Sigmoid colon (tissue), 7 donors: ENCODE data around the gene NUCKS1. TPM values are rescaled to one million over a fixed set of nuclear protein-coding genes. Genes with fewer than 3 reads are reported as not detected.

Source experiments
- DNase-seq: peaks from one replicate; pipeline ENCODE4 v3.0.0-alpha.2; 2019
- H3K27ac ChIP-seq, 4 donors: fragments of 200-600 bp; sonication (generic); one replicate each; pipeline ENCODE4 v1.5.1; 2016 to 2019; ENCODE audit warnings: mild to moderate bottlenecking in 1 of 4
- H3K27me3 ChIP-seq, 3 donors: fragments of 200-600 bp; sonication (generic); one replicate each; pipeline ENCODE4 v1.5.1; 2019; ENCODE audit warnings: mild to moderate bottlenecking in 1 of 3
- H3K36me3 ChIP-seq, 4 donors: fragments of 200-600 bp; sonication (generic); one replicate each; pipeline ENCODE4 v1.5.1; 2016 to 2019
- H3K4me1 ChIP-seq, 4 donors: fragments of 200-600 bp; sonication (generic); one replicate each; pipeline ENCODE4 v1.5.1; 2017 to 2019
- H3K4me3 ChIP-seq, 4 donors: fragments of 200-600 bp; sonication (generic); one replicate each; pipeline ENCODE4 v1.5.1; 2017 to 2019; ENCODE audit warnings: mild to moderate bottlenecking in 2 of 4, moderate library complexity in 1 of 4
- H3K9me3 ChIP-seq, 4 donors: fragments of 200-600 bp in 3 of 4; sonication (generic) in 3 of 4; one replicate each; pipeline versions ENCODE4 v1.5.1 to v1.6.1; 2013 to 2019
- EP300 ChIP-seq, 4 donors: sonication (generic); formaldehyde crosslinking; IDR thresholded peaks; one replicate each; pipeline ENCODE4 v1.6.1; 2017; ENCODE audit warnings: antibody characterized with exemption in 4 of 4
- POLR2A ChIP-seq, 2 donors: fragments of 450-650 bp; IDR thresholded peaks; one replicate each; pipeline ENCODE4 v1.6.1; 2016; ENCODE audit warnings: antibody characterized with exemption in 2 of 2, mild to moderate bottlenecking in 2 of 2, moderate library complexity in 2 of 2
- POLR2AphosphoS5 ChIP-seq, 4 donors: sonication (generic); formaldehyde crosslinking; IDR thresholded peaks; one replicate each; pipeline ENCODE4 v1.6.1; 2017; ENCODE audit warnings: antibody characterized with exemption in 4 of 4
- WGBS, 2 donors: extraction: QIAGEN DNeasy Blood & Tissue Kit; methylation state at CpG; one replicate each; pipeline ENCODE4 v1.1.7; 2013; 5-methylcytosine and 5-hydroxymethylcytosine counted together
- intact Hi-C: fragments of 100-400 bp; cut with DNase I; formaldehyde crosslinking; loops from one replicate; pipeline ENCODE4 v1.15.1; 2023
- polyA plus RNA-seq, 3 donors: library from polyadenylated mRNA; stranded (reverse); fragments of 200-250 nt; gene quantifications; one replicate each; pipeline ENCODE4 v1.2.3, GENCODE V29; 2013
- total RNA-seq, 4 donors: library from RNA; depleted of rRNA; stranded (reverse); fragments of >200 nt; gene quantifications; one replicate each; pipeline ENCODE4 v1.1.0, GENCODE V29; 2016
- TF ChIP-seq, protein P1 (sequence below), 4 experiments: fragments of 450-650 bp in 3 of 4; fragments of 200-600 bp in 1 of 4; IDR thresholded peaks; one replicate each; pipeline ENCODE4 v1.5.1; 2016 to 2019; ENCODE audit warnings: antibody characterized with exemption in 4 of 4, mild to moderate bottlenecking in 3 of 4, moderate library complexity in 2 of 4
- donor health status: healthy with polysubstance abuse.
- donor health status: Bipolar disorder and iron deficiency.
- donor health status: healthy.

The NUCKS1 gene
- total and polyA plus RNA-seq, 7 donors: 22.2 to 112 (median 88.9) TPM

DNA sequence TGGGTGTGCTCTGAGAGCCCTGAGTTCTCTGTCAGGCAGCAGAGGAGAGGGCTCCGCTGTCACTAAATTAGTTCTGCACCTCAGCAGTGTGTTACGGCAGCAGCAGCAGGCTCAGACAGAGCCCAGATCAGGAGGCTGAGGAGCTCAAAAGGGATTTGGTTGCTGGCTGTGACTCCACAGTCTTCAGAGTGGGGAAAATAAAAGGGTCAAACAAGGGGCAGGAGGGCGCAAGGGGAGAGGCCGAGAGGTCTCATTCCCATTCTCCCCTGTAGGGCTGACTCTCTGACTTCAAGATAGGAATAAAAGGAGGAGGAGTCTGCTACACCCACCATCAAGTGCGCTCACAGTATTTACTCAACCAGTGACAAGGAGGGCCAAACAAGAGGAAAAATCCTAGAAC lies 60.5 kb downstream of the NUCKS1 start:
- no peak for DNase-seq
- H3K4me3 ChIP-seq: no peak overlapping the region
- 82 to 93% methylated on average over 5 of the region's 5 CpGs for WGBS, 2 donors

DNA sequence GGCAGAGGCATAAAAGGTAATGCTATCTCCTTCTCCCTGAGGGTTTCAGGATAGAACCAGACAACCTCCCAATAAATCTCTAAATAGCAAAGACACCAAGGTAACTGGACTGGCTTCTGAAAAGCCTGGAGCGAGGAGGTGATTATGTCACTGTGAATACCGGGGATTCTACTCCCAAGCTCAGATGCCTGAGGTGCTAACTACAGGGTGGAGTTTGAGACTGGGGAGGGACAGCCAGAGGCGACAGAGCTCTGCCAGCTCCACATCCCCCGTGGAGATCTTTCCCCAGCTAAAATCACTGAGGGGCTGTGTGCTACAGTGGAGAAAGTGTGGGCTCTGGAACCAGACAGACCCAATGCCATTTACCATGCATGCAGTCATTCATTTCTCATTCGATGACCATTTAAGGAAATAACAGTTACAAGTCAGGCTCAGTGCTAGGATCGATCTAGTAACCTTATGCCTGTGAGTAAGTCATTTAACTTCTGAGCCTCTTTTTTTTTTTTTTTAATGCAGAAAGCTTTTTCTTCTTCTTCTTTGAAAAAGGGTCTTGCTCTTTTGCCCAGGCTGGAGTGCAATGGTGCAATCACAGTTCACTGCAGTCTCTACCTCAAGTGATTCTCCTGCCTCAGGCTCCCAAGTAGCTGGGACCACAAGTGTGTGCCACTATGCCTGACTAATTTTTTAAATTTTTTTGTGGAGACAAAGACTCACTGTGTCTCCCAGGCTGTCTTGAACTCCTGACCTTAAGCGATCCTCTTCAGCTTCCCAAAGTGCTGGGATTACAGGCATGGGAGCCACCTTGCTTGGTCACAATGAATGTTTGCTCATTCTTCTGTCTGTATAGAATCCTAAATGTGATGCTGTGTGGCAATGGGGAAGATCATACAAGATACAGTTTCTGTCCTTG lies 61.6 kb downstream of the NUCKS1 start:
- intact Hi-C loops: no loop called here
- Histone ChIP-seq H3K27me3 (no peaks in the 10 kb centered on the region), H3K4me1 (no peaks in the 10 kb centered on the region), H3K4me3 (no peak overlapping the region), H3K36me3 (no peaks in the 10 kb centered on the region), H3K9me3 (no peaks in the 10 kb centered on the region), H3K27ac (no peak overlapping the region)
- 79 to 82% methylated on average over 7 of the region's 7 CpGs for WGBS, 2 donors
- DNase-seq: no peak
- TF ChIP-seq POLR2AphosphoS5 (IDR thresholded peaks at IDR 0.05): no peak
- no peak for TF ChIP-seq POLR2A (IDR thresholded peaks at IDR 0.05)
- no peak for TF ChIP-seq EP300 (IDR thresholded peaks at IDR 0.05)
- TF ChIP-seq, protein P1, sequence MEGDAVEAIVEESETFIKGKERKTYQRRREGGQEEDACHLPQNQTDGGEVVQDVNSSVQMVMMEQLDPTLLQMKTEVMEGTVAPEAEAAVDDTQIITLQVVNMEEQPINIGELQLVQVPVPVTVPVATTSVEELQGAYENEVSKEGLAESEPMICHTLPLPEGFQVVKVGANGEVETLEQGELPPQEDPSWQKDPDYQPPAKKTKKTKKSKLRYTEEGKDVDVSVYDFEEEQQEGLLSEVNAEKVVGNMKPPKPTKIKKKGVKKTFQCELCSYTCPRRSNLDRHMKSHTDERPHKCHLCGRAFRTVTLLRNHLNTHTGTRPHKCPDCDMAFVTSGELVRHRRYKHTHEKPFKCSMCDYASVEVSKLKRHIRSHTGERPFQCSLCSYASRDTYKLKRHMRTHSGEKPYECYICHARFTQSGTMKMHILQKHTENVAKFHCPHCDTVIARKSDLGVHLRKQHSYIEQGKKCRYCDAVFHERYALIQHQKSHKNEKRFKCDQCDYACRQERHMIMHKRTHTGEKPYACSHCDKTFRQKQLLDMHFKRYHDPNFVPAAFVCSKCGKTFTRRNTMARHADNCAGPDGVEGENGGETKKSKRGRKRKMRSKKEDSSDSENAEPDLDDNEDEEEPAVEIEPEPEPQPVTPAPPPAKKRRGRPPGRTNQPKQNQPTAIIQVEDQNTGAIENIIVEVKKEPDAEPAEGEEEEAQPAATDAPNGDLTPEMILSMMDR (IDR thresholded peaks at IDR 0.05): no peak

More for the DNA sequence above, 60.5 kb downstream of the NUCKS1 start:
- H3K27ac ChIP-seq: no peak overlapping the region
- intact Hi-C loops: no loop called here
- H3K27me3 ChIP-seq: no peaks in the 10 kb centered on the region
- TF ChIP-seq, protein P1 (IDR thresholded peaks at IDR 0.05): no peak
- no peaks in the 10 kb centered on the region for H3K4me1 ChIP-seq
- no peaks in the 10 kb centered on the region for H3K9me3 ChIP-seq
- H3K36me3 ChIP-seq: no peaks in the 10 kb centered on the region

DNA sequence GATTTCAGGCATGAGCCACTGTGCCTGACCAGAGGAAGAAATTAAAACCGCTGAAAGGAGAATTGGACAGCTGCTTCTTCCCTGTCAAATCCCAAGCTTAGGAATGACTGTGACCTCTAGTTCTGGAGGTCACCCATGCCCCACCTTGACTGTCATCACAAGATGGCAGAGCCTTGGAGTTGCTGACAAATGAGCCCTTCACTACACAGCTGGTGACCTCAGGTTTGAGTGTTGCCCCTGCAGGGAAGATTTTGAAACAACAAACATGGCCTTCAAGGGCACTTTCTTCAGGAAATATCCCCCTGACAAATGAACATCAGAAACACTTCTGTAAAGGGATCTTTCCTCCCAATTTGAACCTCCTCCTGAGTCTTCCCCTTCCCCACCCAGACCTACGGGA lies 62.7 kb downstream of the NUCKS1 start:
- DNase-seq: no peak
- intact Hi-C loops: no loop called here
- Histone ChIP-seq H3K4me1 (no peaks in the 10 kb centered on the region), H3K4me3 (no peak overlapping the region), H3K27ac (no peak overlapping the region), H3K27me3 (no peaks in the 10 kb centered on the region), H3K36me3 (no peaks in the 10 kb centered on the region), H3K9me3 (no peaks in the 10 kb centered on the region)
- WGBS, 2 donors: 87 to 91% methylated on average over 2 of the region's 2 CpGs
- TF ChIP-seq EP300 (IDR thresholded peaks at IDR 0.05) (no peak), POLR2AphosphoS5 (IDR thresholded peaks at IDR 0.05) (no peak), POLR2A (IDR thresholded peaks at IDR 0.05) (no peak)
- TF ChIP-seq, protein P1 (IDR thresholded peaks at IDR 0.05): no peak

DNA sequence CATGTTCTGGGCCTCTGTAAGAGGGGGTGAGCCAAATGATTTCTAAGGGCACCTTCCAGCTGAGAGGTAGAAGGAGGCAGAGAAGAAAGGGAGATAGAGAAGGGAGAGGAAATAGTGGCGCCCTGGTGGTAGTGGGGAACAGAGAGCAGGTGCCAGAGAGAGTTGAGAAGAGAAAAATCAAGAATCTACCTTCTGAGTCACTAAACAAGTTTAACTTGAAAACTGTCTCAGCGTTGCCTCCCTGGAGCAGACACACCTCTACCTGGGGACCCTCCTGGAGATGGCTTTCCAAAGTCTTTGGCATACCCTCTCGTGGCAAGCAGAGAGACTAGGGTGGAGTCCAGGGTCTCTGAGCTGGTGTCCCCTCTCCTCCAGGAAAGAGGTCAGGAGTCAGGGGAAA lies 68.6 kb downstream of the NUCKS1 start:
- TF ChIP-seq, protein P1 (IDR thresholded peaks at IDR 0.05): no peak
- TF ChIP-seq POLR2AphosphoS5 (IDR thresholded peaks at IDR 0.05) (no peak), POLR2A (IDR thresholded peaks at IDR 0.05) (no peak)
- H3K9me3 ChIP-seq: no peaks in the 10 kb centered on the region
- intact Hi-C loops: no loop called here
- DNase-seq: no peak
- WGBS, 2 donors: 77 to 85% methylated on average over 3 of the region's 3 CpGs
- peaks cover 0 to 24% (median 18%) of the 10 kb centered on the region in 4 donors for H3K4me1 ChIP-seq
- no peaks in the 10 kb centered on the region for H3K27me3 ChIP-seq
- H3K27ac ChIP-seq: no peak overlapping the region
- no peak overlapping the region for H3K4me3 ChIP-seq
- H3K36me3 ChIP-seq: no peaks in the 10 kb centered on the region
